CD14-positive monocyte (primary cell): ENCODE data around the gene PYHIN1. TPM values are rescaled to one million over a fixed set of nuclear protein-coding genes. Genes with fewer than 3 reads are reported as not detected.
A peak's percentile ranks its signal among the peaks of the same experiment; 100 is the strongest.
"Not testable (repeated sequence)": the region's sequence is repeated elsewhere in the genome, so short reads cannot be mapped to it uniquely, and the experiment has no call there.

Experiments
- DNase-seq, 3 donors: peaks; one replicate each; pipeline ENCODE4 v3.0.0-alpha.2; 2011 to 2022
- H2AFZ ChIP-seq: 2 replicates; pipeline ENCODE4 v1.6.0; 2012; ENCODE audit warnings: mild to moderate bottlenecking, low read depth, low read length, inconsistent platforms; ENCODE audit not compliant: insufficient read depth, poor library complexity, severe bottlenecking
- H3K27ac ChIP-seq, 2 donors: 1 replicate in 1 of 2; 2 replicates in 1 of 2; pipeline ENCODE4 v1.5.1; 2012 to 2013; ENCODE audit warnings: low read length in 2 of 2, control low read depth in 1 of 2, inconsistent platforms in 1 of 2, low read depth in 1 of 2, mild to moderate bottlenecking in 1 of 2
- H3K27me3 ChIP-seq, 2 donors: one replicate each; pipeline versions ENCODE4 v1.6.0 to v1.6.1; 2011 to 2013; ENCODE audit warnings: low read length in 2 of 2; ENCODE audit not compliant: control insufficient read depth in 2 of 2, insufficient read depth in 2 of 2
- H3K36me3 ChIP-seq, 2 donors: replicated peaks in 1 of 2; 1 replicate in 1 of 2; 2 replicates in 1 of 2; pipeline versions ENCODE4 v1.5.1 to v1.6.1; 2012 to 2013; ENCODE audit warnings: low read length in 2 of 2, control low read depth in 1 of 2, inconsistent platforms in 1 of 2, mild to moderate bottlenecking in 1 of 2; ENCODE audit not compliant: insufficient read depth in 2 of 2, control insufficient read depth in 1 of 2
- H3K4me1 ChIP-seq, 2 donors: 1 replicate in 1 of 2; 2 replicates in 1 of 2; pipeline versions ENCODE4 v1.5.1 to v1.6.1; 2012 to 2013; ENCODE audit warnings: low read length in 2 of 2, control low read depth in 1 of 2, inconsistent platforms in 1 of 2, mild to moderate bottlenecking in 1 of 2, moderate library complexity in 1 of 2; ENCODE audit not compliant: insufficient read depth in 2 of 2, control insufficient read depth in 1 of 2
- H3K4me2 ChIP-seq: replicated peaks from 2 replicates; pipeline ENCODE3; 2012; ENCODE audit warnings: low read length, moderate library complexity, mild to moderate bottlenecking; ENCODE audit not compliant: poor library complexity, severe bottlenecking; ENCODE audit errors: extremely low read depth
- H3K4me3 ChIP-seq, 3 experiments: fragments of 200-600 bp in 1 of 3; sonication (generic) in 1 of 3; replicated peaks in 1 of 3; 1 replicate in 2 of 3; 2 replicates in 1 of 3; pipeline ENCODE4 v1.5.1; 2011 to 2013; ENCODE audit warnings: low read length in 3 of 3, mild to moderate bottlenecking in 3 of 3, control low read depth in 2 of 3, low read depth in 2 of 3, inconsistent platforms in 1 of 3, moderate library complexity in 1 of 3
- H3K79me2 ChIP-seq: 2 replicates; pipeline ENCODE4 v1.6.0; 2012; ENCODE audit warnings: mild to moderate bottlenecking, control low read depth, inconsistent platforms, low read length, moderate library complexity; ENCODE audit not compliant: insufficient read depth
- H3K9ac ChIP-seq: 2 replicates; pipeline ENCODE4 v1.6.0; 2017; ENCODE audit warnings: low read length, mild to moderate bottlenecking; ENCODE audit not compliant: insufficient read depth, poor library complexity, severe bottlenecking
- H3K9me3 ChIP-seq, 2 donors: replicated peaks in 1 of 2; 1 replicate in 1 of 2; 2 replicates in 1 of 2; pipeline versions ENCODE4 v1.5.1 to v1.6.1; 2012 to 2013; ENCODE audit warnings: low read length in 2 of 2, control low read depth in 1 of 2; ENCODE audit not compliant: control insufficient read depth in 1 of 2, insufficient read depth in 1 of 2
- H4K20me1 ChIP-seq: 2 replicates; pipeline ENCODE4 v1.6.0; 2012; ENCODE audit warnings: mild to moderate bottlenecking, low read length, control low read depth, moderate library complexity; ENCODE audit not compliant: insufficient read depth
- H3K27ac Mint-ChIP-seq, 7 donors: one replicate each; pipeline ENCODE4 v1.8.0; 2020; ENCODE audit warnings: mild to moderate bottlenecking in 7 of 7, mixed read lengths in 7 of 7, moderate library complexity in 6 of 7, inconsistent platforms in 2 of 7
- H3K27me3 Mint-ChIP-seq, 3 donors: one replicate each; pipeline ENCODE4 v1.8.0; 2021 to 2022; ENCODE audit warnings: low read depth in 3 of 3, mild to moderate bottlenecking in 3 of 3, mixed read lengths in 3 of 3, moderate library complexity in 3 of 3, inconsistent platforms in 1 of 3
- H3K36me3 Mint-ChIP-seq, 2 donors: one replicate each; pipeline ENCODE4 v1.8.0; 2020; ENCODE audit warnings: mixed read lengths in 2 of 2, inconsistent platforms in 1 of 2, mild to moderate bottlenecking in 1 of 2
- H3K4me1 Mint-ChIP-seq: one replicate; pipeline ENCODE4 v1.8.0; 2020; ENCODE audit warnings: mild to moderate bottlenecking, mixed read lengths
- H3K4me3 Mint-ChIP-seq, 2 donors: one replicate each; pipeline ENCODE4 v1.8.0; 2020; ENCODE audit warnings: mild to moderate bottlenecking in 2 of 2, mixed read lengths in 2 of 2, moderate library complexity in 1 of 2
- H3K9me3 Mint-ChIP-seq, 7 donors: one replicate each; pipeline ENCODE4 v1.8.0; 2020 to 2022; ENCODE audit warnings: mixed read lengths in 7 of 7, mild to moderate bottlenecking in 6 of 7, moderate library complexity in 6 of 7, inconsistent platforms in 2 of 7
- WGBS: methylation state at CpG from one replicate; pipeline ENCODE4 v1.1.5; 2013; ENCODE audit warnings: missing lambda C conversion rate; ENCODE audit not compliant: insufficient coverage; 5-methylcytosine and 5-hydroxymethylcytosine counted together
- intact Hi-C, 2 donors: fragments of 100-400 bp; cut with micrococcal nuclease; formaldehyde crosslinking; loops; one replicate each; pipeline versions ENCODE4 v1.15.0 to v1.15.1; 2023
- polyA plus RNA-seq, 3 donors: library from polyadenylated mRNA; depleted of rRNA in 1 of 3; unstranded in 2 of 3; stranded (reverse) in 1 of 3; fragments of 300-500 nt in 2 of 3; fragments of >200 nt in 1 of 3; fragmentation: Illumina TruSeq in 2 of 3; gene quantifications; 1 replicate in 2 of 3; 2 replicates in 1 of 3; pipeline ENCODE4 v1.2.3, GENCODE V29; 2012 to 2021
- TF ChIP-seq, protein P1 (sequence below): fragments of 200-600 bp; IDR thresholded peaks from one replicate; pipeline ENCODE4 v1.8.0; 2022; ENCODE audit warnings: antibody characterized with exemption, mild to moderate bottlenecking

The PYHIN1 gene
- polyA plus RNA-seq, 3 donors: 0.15 to 0.44 TPM; not detected in 1

DNA sequence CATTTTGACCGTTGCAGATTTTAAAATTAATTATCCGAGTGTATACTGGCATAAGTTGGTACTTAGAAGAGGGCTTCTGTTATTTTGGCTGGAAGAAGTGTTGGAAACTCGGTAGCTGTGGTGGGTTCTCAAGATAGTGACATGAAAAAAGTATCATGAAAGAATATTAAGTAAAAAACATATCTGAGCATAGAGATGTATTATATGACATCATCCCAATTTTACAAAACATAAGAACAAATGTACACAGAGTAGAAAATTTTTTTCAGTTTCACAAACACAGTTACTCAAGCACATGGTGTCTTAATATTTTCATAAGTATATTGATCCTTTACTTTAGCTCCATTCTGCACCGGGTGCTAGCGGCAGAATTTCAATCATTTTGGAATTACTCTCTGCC lies 79.0 kb downstream of the PYHIN1 start:
- peak in 2 of 3 donors; percentile 44 to 49 for DNase-seq
- H3K27me3 Mint-ChIP-seq: peaks cover 0 to 2% (median 0%) of the 10 kb centered on the region in 3 donors
- 0% methylated on average over 2 of the region's 5 CpGs for WGBS
- peak overlapping the region; percentile 92 to 98 (median 96) for H3K27ac Mint-ChIP-seq
- TF ChIP-seq, protein P1, sequence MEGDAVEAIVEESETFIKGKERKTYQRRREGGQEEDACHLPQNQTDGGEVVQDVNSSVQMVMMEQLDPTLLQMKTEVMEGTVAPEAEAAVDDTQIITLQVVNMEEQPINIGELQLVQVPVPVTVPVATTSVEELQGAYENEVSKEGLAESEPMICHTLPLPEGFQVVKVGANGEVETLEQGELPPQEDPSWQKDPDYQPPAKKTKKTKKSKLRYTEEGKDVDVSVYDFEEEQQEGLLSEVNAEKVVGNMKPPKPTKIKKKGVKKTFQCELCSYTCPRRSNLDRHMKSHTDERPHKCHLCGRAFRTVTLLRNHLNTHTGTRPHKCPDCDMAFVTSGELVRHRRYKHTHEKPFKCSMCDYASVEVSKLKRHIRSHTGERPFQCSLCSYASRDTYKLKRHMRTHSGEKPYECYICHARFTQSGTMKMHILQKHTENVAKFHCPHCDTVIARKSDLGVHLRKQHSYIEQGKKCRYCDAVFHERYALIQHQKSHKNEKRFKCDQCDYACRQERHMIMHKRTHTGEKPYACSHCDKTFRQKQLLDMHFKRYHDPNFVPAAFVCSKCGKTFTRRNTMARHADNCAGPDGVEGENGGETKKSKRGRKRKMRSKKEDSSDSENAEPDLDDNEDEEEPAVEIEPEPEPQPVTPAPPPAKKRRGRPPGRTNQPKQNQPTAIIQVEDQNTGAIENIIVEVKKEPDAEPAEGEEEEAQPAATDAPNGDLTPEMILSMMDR: no peak
- peak overlapping the region; percentile 73 to 92 for H3K27ac ChIP-seq
- peak overlapping the region; percentile 87 to 97 for H3K4me3 Mint-ChIP-seq
- peak overlapping the region; percentile 71 for H3K9ac ChIP-seq
- peaks cover 70% of the 10 kb centered on the region for H3K79me2 ChIP-seq
- H3K9me3 ChIP-seq: no peaks in the 10 kb centered on the region
- H3K4me1 ChIP-seq: peaks cover 55 to 76% of the 10 kb centered on the region in 2 donors
- intact Hi-C loops: loop anchor here (5.0 kb wide), 2 partner anchors 62 to 178 kb away; partner anchors contain the start of gene MNDA (in 1 of the 2)
- H3K4me2 ChIP-seq: peak overlapping the region; percentile 93
- H3K27me3 ChIP-seq: no peaks in the 10 kb centered on the region
- H3K4me3 ChIP-seq: peak overlapping the region; percentile 90 to 99 (median 95)
- peaks cover 27% of the 10 kb centered on the region for H4K20me1 ChIP-seq
- H3K4me1 Mint-ChIP-seq: peaks cover 71% of the 10 kb centered on the region
- H3K36me3 ChIP-seq: peaks cover 0 to 4% of the 10 kb centered on the region in 2 donors
- no peak overlapping the region for H2AFZ ChIP-seq
- peaks cover 16 to 18% of the 10 kb centered on the region in 2 donors for H3K36me3 Mint-ChIP-seq
- H3K9me3 Mint-ChIP-seq: no peaks in the 10 kb centered on the region

DNA sequence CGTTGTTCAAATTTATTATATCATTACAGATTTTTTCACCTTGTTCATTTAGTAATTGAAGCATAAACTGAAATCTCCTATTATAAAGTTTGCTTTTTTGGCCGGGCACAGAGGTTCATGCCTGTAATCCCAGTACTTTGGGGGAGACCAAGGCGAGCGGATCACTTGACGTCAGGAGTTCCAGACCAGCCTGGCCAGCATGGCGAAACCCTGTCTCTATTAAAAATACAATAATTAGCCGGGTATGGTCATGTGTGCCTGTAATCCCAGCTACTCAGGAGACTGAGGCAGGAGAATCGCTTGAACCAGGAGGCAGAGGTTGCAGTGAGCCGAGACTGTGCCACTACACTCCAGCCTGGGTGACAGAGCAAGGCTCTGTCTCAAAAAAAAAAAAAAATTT lies 79.6 kb downstream of the PYHIN1 start:
- peak overlapping the region; percentile 92 to 98 (median 96) for H3K27ac Mint-ChIP-seq
- peak overlapping the region; percentile 93 for H3K4me2 ChIP-seq
- H3K9ac ChIP-seq: peak overlapping the region; percentile 71
- H4K20me1 ChIP-seq: peaks cover 31% of the 10 kb centered on the region
- not testable (repeated sequence) for H3K9me3 ChIP-seq, H3K36me3 ChIP-seq, H3K9me3 Mint-ChIP-seq, H3K27me3 ChIP-seq, H3K27me3 Mint-ChIP-seq, H2AFZ ChIP-seq
- peaks cover 54 to 76% of the 10 kb centered on the region in 2 donors for H3K4me1 ChIP-seq
- peaks cover 71% of the 10 kb centered on the region for H3K4me1 Mint-ChIP-seq
- peaks cover 22 to 23% of the 10 kb centered on the region in 2 donors for H3K36me3 Mint-ChIP-seq
- H3K27ac ChIP-seq: peak overlapping the region; percentile 73 to 92
- WGBS: 0% methylated on average over 5 of the region's 9 CpGs
- peaks cover 71% of the 10 kb centered on the region for H3K79me2 ChIP-seq
- peak in 1 of 3 donors; percentile 12 for DNase-seq
- peak overlapping the region; percentile 90 to 99 (median 95) for H3K4me3 ChIP-seq
- intact Hi-C loops: loop anchor here (5.0 kb wide), 2 partner anchors 61 to 179 kb away; partner anchors contain the start of gene MNDA (in 1 of the 2)
- peak overlapping the region; percentile 87 to 97 for H3K4me3 Mint-ChIP-seq
